Omental fat pad (tissue), 4 donors: ENCODE measurements around the gene PI4KB. TPM values are rescaled to one million over a fixed set of nuclear protein-coding genes. Genes with fewer than 3 reads are reported as not detected.
A peak's percentile ranks its signal among the peaks of the same experiment; 100 is the strongest.

Experiments
- ATAC-seq: fragments of 150-250 bp; one replicate; pipeline ENCODE4 v1.9.1; 2016; ENCODE audit warnings: mild to moderate bottlenecking, moderate library complexity; ENCODE audit not compliant: low FRiP score
- DNase-seq: peaks from one replicate; pipeline ENCODE4 v3.0.0-alpha.2; 2019; ENCODE audit warnings: low spot score
- total RNA-seq, 4 donors: library from RNA; depleted of rRNA; stranded (reverse); fragments of >200 nt; gene quantifications; one replicate each; pipeline ENCODE4 v1.1.0, GENCODE V29; 2016
- TF ChIP-seq, protein P1 (sequence below), 3 donors: fragments of 450-650 bp; IDR thresholded peaks; one replicate each; pipeline ENCODE4 v1.5.1; 2016 to 2017; ENCODE audit warnings: antibody characterized with exemption in 3 of 3, mild to moderate bottlenecking in 3 of 3, moderate library complexity in 2 of 3

The PI4KB gene
- total RNA-seq, 4 donors from 2014 or later = 80.4 to 109 (median 87.2) TPM

DNA sequence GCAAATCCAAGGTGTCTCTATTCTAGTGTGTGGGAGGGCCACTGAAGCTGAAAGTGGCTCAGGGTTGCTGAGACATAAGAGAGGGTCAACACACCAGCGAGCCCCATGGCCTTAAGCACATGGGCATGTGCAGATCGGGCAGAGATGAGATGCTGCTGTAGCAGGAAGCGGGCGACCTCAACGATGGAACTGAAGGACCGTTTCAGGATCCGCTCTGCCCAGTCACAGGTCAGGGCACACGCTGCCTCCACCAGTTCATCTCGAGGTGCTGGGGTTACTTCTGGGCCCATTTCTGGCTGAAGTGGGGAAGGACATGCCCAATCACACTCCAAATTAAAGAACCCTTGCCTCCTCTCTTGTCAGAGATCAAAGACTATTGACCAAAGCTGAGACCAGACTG lies 16.4 kb upstream of the PI4KB start:
- ATAC-seq = no peak
- TF ChIP-seq, protein P1, sequence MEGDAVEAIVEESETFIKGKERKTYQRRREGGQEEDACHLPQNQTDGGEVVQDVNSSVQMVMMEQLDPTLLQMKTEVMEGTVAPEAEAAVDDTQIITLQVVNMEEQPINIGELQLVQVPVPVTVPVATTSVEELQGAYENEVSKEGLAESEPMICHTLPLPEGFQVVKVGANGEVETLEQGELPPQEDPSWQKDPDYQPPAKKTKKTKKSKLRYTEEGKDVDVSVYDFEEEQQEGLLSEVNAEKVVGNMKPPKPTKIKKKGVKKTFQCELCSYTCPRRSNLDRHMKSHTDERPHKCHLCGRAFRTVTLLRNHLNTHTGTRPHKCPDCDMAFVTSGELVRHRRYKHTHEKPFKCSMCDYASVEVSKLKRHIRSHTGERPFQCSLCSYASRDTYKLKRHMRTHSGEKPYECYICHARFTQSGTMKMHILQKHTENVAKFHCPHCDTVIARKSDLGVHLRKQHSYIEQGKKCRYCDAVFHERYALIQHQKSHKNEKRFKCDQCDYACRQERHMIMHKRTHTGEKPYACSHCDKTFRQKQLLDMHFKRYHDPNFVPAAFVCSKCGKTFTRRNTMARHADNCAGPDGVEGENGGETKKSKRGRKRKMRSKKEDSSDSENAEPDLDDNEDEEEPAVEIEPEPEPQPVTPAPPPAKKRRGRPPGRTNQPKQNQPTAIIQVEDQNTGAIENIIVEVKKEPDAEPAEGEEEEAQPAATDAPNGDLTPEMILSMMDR (IDR thresholded peaks at IDR 0.05) = no peak
- DNase-seq = no peak

DNA sequence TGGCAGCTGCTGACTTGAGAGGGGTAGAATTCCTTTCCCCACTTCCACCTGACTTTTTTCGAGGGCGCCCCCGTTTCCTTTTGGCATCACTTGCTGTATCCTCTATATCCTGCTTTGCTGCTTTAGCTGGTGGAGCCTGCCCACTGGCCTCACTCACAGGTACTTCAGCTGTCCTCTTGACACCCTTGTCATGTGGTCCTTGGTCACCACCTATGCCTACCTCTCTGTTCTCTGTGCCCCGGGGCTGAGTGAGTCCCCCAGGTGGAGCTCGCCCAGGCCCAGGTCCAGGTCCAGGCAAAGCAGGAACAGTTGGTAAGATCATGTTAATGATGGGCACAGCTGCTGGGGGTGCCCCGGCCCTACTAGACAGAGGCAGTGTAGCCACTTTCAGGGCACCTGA lies 15.4 kb upstream of the PI4KB start:
- ATAC-seq (no peak), DNase-seq (no peak)
- TF ChIP-seq, protein P1 (IDR thresholded peaks at IDR 0.05) = no peak

DNA sequence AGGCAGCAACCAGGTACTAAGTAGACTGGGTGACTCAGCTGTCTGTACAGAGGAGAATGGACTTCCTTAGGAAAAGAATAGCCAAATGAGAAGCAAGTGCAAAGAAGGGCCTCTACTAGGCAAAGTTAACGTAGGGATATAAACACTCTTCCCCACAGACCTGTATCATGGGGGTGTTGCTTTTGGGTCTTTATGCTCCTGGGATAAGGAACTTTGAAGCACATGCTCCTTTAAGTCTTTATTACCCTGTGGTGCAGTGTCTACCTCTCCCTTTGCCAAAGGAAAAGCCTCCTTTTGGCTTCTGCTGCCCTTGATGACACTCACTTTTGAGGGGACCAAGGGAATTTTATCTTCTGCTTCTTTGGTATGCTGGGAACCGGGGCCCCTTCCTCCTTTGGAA lies 14.8 kb upstream of the PI4KB start:
- DNase-seq (no peak), ATAC-seq (no peak)
- TF ChIP-seq, protein P1 (IDR thresholded peaks at IDR 0.05) = no peak

DNA sequence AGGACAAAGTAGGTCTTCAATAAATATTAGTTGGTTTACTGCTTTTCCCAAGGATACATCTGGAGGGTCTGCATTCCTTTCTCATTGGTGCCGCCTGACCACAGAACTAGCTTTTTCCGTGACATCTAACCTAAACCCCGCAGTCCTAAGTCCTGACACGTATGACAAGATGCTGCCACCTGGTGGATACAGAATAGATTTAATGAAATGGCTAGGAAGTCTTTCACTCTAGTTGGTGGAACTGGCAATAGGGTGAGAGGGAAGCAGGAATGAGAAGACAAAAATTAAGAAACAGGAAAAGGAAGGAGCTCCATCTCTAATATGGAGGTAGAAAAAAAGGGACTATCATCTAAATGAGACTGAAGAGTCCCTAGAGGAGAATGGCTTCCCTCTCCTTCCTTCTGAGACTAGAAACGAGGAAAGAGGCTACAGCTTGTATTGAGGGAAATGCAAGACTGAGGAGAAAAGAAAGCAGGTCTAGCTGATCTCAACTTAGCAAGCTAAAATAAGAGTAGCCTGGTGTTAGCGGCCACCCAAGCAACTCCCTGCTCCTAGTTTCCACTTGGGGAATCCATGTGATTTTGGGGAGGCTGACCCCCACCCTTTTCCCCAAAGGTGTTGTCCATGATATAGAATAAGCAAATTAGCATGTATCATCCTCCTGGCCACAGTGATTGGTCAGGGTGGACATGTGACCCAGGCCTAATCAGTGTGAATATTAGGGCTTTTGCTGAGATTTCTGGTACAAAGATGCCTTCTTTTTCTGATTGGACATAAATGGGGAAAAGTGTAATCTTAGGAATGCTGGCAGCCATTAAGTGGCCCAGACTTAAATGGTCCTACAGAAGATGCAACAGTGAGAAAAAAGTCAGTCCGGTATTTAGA lies 13.9 kb upstream of the PI4KB start:
- TF ChIP-seq, protein P1 (IDR thresholded peaks at IDR 0.05) = peak in 1 of 3 donors; percentile 13
- ATAC-seq (peak; percentile 80), DNase-seq (no peak)

DNA sequence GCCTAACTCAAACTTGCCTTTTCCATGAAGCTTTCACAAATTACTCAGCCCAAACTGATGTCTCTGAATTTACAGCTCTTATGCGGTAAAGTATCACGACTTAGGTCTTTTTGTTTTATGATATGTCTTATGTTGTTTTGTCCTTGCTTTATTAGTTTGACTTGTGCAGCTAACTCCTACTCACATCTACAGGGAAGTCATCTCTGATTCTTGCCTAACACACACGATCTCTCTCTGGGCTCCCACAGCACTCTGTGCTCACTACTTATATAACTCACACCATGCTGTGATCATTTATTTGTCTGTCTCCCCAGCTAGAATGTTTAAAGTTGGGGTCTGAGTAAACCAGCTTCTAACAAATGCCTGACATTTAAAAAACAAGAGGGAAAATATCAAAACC lies 9.3 kb upstream of the PI4KB start:
- ATAC-seq (no peak), DNase-seq (no peak)
- TF ChIP-seq, protein P1 (IDR thresholded peaks at IDR 0.05) = no peak

DNA sequence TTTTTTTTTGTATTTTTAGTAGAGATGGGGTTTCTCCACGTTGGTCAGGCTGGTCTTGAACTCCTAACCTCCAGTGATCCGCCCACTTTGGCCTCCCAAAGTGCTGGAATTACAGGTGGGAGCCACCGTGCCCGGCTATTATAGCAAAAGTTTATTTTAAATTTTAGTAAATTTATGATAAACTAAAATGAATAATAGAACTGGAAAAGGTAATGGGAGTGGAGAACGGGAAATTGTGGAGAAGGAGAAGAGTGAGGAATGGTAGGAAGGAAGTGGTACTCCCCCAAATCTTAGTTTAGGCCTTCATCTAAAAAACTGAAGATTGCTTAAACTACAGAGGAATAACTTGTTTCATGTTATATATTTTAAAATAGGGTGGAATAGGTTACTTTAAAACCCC lies 7.6 kb upstream of the PI4KB start:
- ATAC-seq (no peak), DNase-seq (no peak)
- TF ChIP-seq, protein P1 (IDR thresholded peaks at IDR 0.05) = no peak
